GM18951 (cell line): ENCODE measurements around the gene SLC6A6.
"Not testable (repeated sequence)": the region's sequence is repeated elsewhere in the genome, so short reads cannot be mapped to it uniquely, and the experiment has no call there.

Experiments used
- POLR2A ChIP-seq: IDR thresholded peaks from 4 replicates; pipeline ENCODE4 v1.6.1; 2011; ENCODE audit warnings: mild to moderate bottlenecking; ENCODE audit not compliant: insufficient read length, insufficient read depth; ENCODE audit errors: extremely low read depth
- in situ Hi-C: fragments of 300-500 bp; cut with MboI; formaldehyde crosslinking; loops from one replicate; pipeline ENCODE4 v1.12.0; 2022; ENCODE audit warnings: low sequenced_read_pairs, mixed read lengths, inconsistent platforms; ENCODE audit not compliant: unreplicated experiment

Gene SLC6A6

DNA sequence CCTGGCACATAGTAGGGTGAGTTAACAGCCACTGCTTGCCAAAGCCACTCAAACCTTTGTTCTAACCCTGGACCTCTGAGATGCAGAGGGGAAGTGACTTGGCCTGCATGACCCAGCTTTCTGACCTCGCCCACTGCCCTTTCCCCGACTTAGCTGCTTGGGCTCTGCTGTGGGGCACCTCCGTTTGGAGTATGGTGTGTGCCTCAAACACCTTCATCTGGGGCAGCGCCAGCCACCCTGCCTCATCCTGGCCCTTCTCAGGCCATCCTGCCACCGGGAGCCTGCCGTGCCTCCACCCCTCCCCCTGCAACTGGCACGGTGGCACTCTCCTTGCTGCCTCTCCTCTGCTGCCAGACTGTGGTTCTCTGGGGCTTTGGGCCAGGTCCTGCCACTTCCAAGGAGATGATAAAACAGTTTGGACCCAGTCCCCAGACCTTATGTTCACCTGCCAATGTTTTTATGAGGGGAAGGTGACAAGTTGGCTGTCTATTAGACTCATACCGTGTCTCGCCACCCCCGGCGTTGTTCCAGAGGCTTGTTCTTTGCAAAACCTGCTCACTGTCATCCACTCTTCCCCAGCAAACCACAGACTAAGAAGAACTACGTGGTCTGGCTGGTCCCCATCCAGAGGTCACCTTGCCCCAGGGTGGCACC lies 32.2 kb downstream of the SLC6A6 start:
- no peak for TF ChIP-seq POLR2A
- in situ Hi-C loops = no loop called here

DNA sequence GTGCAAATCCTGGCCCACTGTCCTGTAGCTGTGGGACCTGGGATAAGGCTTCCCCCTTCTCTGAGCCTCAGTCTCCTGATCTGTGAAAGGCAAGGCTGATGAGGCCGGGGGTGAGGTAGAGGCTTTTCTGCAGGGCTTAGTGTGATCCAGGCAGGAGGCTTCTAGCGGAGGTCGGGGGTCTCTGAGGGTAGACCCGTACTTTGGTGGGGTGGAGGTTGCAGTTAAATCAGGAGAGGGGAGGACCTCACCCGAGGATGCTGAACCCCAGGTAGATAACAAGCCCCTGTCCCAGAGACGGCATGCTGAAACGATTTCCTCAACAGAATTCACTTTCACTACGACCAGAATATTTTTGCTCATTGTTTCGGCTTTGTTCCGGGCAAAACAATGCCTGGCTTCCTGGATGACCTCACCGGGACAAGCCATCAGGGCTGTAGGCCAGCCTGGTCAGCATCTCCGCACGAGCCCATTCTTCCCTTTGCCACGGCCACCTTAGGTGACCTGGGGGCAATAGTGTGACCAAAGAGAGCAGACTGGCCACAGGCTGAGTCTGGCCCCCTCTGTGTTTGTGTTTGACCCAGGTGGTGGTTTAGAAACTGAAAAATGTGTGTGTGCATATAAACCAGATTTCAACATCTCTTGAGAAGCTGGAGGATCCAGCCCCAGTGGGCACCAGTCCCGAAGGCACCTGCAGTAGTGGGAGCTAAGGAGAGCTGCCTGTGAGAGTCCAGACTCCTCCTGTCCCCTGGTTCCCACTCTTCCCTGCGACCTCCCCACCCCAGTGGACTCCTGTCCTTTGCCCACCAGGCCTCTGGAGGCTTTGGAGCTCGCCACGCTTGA lies 33.0 kb downstream of the SLC6A6 start:
- in situ Hi-C loops = no loop called here
- no peak for TF ChIP-seq POLR2A

DNA sequence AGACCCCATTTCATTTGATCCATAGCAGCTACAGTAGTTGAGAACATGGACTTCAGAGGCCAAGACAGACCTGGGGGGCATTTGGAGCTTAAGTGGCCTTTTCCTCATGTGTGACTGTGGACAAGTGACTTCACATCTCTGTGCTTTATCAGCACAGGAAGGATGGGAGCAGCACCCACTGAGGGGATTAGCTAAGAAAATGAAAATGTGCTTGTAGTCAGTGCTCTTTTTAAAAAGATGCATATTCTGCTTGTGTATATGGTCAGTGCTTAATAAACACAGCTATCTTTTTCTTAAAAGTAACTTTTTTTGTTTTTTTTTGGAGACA lies 34.5 kb downstream of the SLC6A6 start:
- in situ Hi-C loops = no loop called here
- no peak for TF ChIP-seq POLR2A

DNA sequence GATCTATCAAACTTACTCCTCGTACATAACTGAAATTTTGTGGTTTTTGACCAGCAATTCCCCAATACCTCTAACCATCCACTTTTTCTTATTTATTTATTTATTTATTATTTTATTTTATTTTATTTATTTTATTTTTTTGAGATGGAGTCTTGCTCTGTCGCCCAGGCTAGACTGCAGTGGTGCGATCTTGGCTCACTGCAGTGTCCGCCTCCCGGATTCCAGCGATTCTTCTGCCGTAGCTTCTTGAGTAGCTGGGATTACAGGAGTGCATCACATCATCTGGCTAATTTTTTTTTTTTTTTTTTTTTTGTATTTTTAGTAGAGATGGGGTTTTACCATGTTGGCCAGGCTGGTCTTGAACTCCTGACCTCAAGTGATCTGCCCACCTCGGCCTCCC lies 35.3 kb downstream of the SLC6A6 start:
- in situ Hi-C loops = not testable (repeated sequence)

DNA sequence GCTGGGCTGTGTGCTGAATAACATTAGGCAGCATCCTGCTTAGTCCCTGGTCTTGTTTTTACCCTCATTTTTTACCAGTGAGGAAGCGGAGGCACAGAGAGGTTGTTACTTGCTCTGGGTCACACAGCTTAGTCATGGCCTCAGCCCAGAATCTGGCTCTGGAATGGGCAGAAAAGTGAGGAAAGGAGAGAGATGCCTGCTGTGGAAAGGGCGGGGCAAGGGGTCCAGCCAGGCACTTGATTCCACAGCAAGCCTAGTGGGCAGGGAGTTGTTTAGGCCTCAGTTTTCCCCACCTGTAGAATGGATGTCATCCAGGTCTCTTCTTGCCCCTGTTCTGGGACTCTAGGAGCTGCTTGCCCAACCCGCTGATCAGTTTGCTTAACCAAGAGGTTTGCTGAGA lies 35.9 kb downstream of the SLC6A6 start:
- in situ Hi-C loops = no loop called here

DNA sequence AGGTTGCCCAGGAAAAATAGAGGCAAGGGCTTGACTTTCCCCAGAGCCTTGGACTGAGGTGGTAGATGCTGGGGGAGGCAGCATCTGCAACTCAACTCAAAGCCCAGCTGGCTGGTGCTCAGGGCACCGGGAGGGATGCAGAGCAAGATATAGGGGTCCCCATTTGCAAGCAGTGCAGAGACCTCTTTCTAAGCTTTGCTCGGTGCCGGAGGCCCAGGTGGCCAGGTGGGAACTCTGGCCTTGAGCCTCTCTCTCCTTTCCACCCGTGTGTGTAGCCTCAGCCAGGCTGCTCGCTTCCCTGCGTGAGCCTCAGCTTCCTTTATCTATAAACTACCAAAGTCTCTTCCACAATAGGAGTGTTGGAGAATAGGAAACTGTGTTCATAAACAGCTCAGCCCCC lies 36.5 kb downstream of the SLC6A6 start:
- TF ChIP-seq POLR2A = no peak
- in situ Hi-C loops = no loop called here

More for the DNA sequence above, 35.9 kb downstream of the SLC6A6 start:
- TF ChIP-seq POLR2A = no peak

DNA sequence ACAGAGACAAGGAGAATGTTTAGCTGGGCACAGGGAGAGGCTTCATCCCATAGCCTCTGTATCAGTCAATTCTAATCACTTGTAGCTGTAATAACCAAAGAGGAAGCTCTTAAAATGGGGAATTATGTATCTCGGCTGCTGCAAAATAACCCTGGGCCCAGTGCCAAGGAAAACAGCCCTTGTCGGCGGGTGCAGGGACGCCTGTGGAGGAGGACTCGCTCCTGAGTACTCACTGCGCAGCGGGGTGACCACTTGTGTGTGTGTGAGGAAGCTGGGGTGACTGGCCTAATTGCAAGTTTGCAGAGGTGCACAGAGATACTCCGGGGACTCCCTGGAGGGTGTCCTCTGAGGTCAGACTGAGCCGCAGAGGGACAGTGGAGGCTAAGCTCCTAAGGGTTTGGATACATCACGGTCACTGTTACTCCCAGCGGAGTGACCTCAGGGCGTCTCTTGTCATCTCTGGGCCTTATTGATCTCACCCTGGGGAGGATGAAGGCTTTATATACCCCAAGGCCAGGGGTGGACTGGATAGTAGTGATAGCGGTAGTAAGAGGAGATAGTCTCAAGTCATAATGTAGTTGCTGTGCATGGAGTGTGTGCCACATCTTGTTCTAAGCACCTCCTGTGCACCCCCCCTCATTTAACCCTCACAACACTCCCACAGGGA lies 37.2 kb downstream of the SLC6A6 start:
- in situ Hi-C loops = no loop called here
- no peak for TF ChIP-seq POLR2A

DNA sequence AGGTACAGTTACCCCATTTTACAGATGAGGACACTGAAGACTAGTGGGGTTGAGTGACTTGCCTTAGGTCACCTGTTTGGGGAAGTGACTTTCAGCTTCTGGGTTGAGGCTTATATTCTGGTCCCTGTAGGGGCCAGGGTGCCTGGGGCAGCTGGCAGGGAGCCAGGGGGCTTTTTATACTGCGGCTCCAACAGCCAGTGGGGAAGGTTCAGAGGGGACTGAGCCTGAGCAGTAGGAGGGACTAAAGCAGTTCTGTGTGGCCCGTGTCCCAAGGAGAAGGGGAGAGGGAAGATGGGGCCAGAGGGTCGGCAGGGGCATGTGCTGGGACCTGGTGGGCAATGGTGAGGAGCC lies 37.7 kb downstream of the SLC6A6 start:
- in situ Hi-C loops = no loop called here

DNA sequence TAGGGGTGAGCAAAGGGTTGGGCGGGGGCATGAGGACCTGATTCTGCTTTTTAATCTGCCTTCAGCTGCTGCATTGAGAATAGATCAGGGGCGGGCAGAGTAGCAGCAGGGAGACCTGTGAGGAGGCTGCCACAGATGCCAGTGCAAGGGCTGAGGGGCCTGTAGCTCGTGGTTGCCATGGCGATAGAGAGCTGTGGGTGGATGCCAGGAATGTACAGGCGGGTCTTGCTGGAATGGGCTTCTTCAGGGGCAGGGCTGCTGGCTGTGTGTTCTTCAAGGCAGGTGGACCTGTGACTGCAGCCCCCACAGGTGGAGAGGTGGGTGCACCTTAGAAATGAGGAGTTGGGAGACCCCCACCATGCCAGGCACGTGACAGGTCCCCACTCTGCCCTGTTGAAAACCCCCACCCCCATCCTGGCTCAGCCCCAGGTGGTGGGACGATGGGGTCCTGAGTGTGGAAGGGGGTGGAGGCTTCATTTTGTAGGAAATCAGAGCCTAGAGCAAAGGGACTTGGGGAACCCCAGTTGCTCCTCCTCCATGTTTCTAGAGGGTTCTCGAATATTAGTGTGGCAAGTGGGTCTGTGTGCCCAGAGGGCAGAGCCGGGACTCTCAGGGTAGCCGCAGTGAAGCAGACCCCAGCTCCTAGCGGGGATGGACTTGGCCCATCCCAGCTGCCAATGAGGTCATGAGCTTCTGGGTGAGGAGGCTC lies 38.3 kb downstream of the SLC6A6 start:
- in situ Hi-C loops = no loop called here
- TF ChIP-seq POLR2A = no peak

More for the DNA sequence above, 37.7 kb downstream of the SLC6A6 start:
- no peak for TF ChIP-seq POLR2A

DNA sequence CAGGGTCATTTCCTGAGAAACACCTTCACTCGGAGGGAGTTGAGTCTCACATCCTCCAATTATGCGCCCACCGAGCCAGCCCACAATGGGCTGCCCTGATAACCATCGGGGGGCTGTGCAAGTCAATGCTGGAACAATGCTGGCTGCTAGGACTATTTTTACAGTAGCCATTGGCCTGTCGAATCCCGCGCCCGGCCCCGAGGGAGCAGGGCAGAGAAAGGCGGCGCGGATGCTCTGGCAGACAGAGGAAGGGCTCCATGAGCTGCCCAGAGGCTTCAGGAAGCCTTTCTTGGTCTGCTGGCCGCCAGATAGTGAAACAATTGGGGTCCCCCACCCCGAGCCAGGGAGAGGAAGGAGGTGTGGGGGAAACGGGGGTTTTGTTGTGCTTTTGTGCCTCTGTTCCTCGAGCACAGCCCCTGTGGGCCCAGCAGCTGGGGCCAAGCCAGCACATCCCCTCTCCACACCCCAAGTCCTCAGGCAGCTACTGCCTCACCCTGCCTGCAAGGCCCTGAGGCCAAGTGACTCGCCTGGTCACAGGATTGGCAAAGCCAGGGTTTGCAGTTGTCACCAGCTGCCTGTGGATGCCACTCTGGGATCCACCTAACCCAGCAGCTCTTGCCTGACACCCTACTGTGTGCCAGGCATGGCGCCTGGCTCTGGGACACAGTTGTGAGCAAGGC lies 39.0 kb downstream of the SLC6A6 start:
- TF ChIP-seq POLR2A = no peak
- in situ Hi-C loops = no loop called here

DNA sequence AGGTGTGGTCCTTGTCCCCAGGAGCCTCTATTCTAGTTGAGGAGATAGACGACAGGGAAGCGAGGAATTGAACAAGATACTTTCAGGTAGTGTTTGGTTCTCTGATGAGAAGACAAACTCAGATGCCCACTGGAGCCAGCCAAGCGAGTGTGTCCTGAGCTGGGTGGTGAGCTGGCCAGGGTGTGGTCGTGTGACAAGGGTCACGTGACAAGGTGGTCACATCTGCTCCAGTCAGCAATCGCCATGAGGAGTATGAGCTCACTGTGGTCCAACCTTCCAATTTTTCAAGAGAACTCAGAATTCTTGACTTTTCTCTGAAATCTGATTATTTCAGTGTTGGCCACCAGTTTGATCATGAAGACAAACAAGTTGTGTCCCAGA lies 39.5 kb downstream of the SLC6A6 start:
- in situ Hi-C loops = no loop called here
- no peak for TF ChIP-seq POLR2A

DNA sequence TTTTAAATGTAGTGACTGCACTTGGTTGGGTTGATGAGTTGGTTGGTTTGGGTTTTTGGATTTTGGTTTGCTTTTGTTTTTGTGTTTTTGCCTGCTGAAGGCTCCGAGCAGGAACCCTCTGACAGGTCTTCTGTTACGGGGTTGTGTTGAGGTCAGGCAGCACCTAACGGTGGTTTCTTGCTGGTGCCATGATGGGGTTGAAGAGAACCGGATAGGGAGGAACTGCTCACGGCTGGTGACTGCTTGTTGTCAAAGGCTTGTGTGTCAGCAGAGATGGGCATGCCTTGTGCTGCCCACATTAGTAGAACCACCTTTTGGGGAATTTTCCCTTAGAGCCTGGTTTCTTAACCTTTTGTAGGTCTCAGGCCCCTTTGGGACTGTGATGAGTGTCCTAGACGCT lies 42.0 kb downstream of the SLC6A6 start:
- in situ Hi-C loops = no loop called here
- no peak for TF ChIP-seq POLR2A

DNA sequence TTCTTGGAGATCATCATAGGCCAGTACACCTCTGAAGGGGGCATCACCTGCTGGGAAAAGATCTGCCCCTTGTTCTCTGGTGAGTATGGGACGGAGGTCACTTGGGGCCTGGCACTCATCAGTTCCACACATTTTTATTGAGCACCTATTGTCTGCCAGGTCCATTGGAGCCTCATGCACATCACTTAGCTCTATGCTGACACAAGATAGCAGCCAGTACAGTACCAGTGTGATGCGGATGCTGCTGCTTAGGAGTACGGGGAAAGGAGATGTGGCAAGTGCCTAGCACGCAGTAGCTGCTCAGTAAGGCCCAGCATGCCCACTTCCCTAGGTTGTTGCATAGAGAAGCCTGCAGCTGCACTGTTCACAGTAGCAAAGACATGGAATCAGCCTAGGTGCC lies 43.4 kb downstream of the SLC6A6 start:
- in situ Hi-C loops = no loop called here
- TF ChIP-seq POLR2A = no peak
